ENCODE results near the gene TMEM150C.
A peak's percentile ranks its signal among the peaks of the same experiment; 100 is the strongest.

Gene TMEM150C

DNA sequence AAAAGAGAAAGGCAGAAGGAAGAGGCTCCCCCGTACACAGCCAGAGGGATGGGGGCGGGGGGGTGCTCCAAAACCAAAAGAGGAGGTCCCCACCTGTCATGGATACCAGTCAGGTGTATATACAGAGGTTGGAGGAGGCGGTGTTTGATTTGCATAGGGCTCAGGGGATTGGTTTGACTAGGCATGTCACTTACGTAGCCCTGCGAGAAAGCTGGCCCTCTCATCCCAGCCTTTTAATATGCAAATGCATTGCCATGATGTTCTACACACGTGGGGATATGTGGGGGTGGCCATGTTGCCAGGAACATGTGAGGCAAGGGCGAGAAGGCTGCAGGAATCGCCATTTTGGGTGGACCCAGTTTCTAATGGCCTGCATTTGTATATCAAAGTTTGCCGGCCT is 38.6 kb downstream of the TMEM150C start:
- intact Hi-C loops (cut with DNase I) = no loop called here
- no peak for DNase-seq

DNA sequence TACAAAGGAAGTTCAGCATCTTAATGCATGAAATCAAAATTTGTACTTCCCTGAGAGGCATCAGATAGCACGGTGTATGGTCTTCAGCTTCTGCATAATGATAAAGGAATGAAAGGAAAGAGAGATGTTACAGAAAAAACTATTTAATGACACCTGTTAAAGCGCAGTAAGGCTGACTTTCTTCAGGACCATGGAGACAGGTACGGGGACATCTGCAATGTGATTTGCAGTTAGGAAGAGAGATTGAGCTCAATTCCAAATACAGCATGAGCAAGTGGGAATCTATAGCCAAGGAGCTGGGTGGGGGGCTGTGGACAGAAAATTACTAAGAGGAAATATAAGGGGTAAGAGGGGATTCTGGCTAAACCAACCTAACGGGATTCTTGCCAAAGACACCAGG is 39.3 kb downstream of the TMEM150C start:
- intact Hi-C loops (cut with DNase I) = no loop called here
- DNase-seq = no peak

DNA sequence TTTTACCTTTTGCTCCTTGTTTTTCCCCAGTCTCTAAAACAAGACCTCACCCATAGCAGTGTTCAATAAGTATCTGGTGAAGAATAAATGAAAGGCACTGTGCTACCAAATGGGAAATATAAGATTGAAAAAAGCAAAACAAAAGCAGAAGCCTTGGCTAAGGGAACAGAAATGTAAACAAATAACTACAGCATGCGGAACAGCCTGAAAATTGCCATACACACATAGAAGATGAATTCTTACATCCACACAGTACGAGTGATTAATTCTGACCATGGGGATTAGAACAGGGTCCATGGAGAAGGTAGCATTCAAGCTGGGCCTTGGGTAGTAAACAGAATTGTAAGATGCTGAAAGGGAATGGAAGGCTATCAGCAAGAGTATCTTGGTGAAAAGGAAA is 40.5 kb downstream of the TMEM150C start:
- no peak for DNase-seq
- intact Hi-C loops (cut with DNase I) = no loop called here

GRCh38 chr4:82519776-82520175 is 42.0 kb downstream of the TMEM150C start:
- intact Hi-C loops (cut with DNase I) = no loop called here
- no peak for DNase-seq

DNA sequence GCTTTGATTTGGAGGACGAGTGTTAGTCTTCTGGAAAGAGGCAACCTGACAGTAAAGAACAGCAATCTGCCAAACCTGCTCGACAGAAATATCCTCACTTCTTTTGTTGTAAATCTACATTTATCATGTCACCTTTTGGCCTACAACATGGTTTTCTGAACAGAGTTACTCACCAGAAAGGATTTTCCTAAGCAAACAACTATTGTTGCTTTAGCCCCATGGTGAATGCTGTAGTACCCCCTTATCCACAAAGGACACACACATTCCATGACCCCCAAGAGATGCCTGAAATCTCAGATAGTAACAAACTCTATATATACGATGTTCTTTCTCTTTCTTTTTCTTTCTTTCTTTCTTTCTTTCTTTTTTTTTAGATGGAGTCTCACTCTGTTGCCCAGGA is 42.7 kb downstream of the TMEM150C start:
- DNase-seq = no peak
- intact Hi-C loops (cut with DNase I) = no loop called here

GRCh38 chr4:82517043-82517442 is 44.7 kb downstream of the TMEM150C start:
- intact Hi-C loops (cut with DNase I) = no loop called here
- no peak for DNase-seq

DNA sequence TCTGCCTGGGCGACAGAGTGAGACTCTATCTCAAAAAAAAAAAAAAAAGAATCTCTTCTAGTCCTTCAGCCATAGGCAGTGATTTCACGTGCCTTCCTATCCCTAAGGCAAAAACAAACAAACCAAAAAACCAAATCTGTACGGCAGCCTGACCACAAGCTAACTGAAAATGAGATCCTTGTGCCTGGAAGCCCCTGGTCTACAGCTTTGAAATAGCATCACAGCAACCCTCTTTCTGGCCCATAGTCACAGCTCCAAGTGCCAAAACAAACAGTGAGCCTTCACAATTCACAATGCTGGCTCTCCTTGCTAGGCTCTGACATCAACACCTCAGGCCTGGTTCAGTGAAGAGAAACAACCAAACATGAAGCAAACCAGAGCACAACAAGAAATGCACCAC is 46.1 kb downstream of the TMEM150C start:
- intact Hi-C loops (cut with DNase I) = no loop called here
- DNase-seq = peak in 41 of 42 donors; percentile 12 to 88 (median 67)

GRCh38 chr4:82513382-82513781 is 48.4 kb downstream of the TMEM150C start:
- intact Hi-C loops (cut with DNase I) = no loop called here
- DNase-seq = no peak

GRCh38 chr4:82510216-82510615 is 51.6 kb downstream of the TMEM150C start:
- intact Hi-C loops (cut with DNase I) = no loop called here
- DNase-seq = no peak

GRCh38 chr4:82508806-82509428 is 52.9 kb downstream of the TMEM150C start:
- intact Hi-C loops (cut with DNase I) = no loop called here
- peak in 1 of 42 donors; percentile 14 for DNase-seq

GRCh38 chr4:82508011-82508410 is 53.8 kb downstream of the TMEM150C start:
- intact Hi-C loops (cut with DNase I) = no loop called here
- DNase-seq = no peak

- no peak for DNase-seq
- intact Hi-C loops (cut with DNase I) = no loop called here
These were observed 60.7 kb downstream of the TMEM150C start for GRCh38 chr4:82501154-82501442.

DNA sequence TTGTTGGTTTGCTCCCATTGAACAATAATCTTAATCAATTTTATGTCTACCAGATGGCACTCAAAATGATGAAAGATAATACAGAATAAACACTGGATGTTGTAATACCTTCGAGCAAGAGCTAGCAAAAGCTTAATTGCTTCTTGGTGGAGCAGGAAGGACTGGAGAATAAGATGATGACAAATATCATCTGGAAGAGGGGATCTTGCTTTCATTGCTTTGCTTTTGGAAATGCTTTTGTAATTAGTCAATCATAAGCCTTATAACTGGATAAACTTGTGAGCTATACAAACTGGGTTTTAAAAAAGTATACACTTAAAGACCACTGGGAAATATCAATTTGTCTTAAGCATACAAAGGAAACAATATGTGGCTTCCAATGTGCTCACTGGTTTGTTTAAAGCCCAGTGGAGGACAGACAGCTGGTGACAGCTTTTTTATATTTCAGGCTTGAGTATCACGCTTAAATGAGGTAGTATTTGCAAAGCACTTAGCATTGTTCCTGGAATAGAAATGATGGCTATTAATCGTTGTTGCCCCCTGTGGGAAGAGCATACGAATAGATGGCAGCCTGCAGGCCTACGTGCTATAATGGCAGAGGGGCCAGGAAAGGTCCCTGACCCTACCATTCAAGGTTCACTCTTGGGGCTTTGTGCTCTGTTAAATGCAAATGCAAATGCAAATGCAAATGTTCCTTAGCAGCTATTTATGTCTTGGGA is 61.2 kb downstream of the TMEM150C start:
- DNase-seq = no peak
- intact Hi-C loops (cut with DNase I) = no loop called here

DNA sequence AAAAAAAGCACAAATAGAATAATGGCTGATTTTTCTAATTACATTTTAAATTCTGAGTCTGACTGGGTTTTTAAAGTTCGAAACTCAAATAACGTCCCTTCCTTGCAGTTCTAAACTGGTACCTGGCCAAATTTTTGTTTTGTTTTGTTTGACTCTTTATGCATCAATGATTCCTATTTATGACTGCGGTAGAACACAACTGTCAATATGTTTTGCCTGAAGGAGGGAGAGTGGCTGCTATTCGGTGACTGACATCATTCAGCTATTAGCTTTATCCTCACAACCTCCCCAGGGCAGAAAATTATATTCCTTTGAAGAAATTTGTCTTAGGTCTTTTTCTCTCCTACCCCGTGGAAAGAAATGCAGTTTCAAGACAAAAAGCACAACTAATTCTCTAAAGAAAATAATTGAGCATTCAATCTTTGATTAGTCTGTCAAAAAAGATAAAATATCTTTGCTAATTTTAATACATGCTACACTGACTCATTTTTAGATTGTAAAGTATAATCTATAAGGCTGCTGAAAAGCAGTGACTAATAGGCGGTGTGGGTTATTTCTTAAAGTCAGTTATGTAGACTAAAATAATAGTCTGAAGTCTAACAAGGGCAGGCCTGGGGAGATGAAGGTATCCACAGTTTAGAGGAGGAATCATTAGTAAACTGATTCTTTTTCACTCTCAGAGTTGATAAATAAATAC is 61.9 kb downstream of the TMEM150C start:
- intact Hi-C loops (cut with DNase I) = no loop called here

DNA sequence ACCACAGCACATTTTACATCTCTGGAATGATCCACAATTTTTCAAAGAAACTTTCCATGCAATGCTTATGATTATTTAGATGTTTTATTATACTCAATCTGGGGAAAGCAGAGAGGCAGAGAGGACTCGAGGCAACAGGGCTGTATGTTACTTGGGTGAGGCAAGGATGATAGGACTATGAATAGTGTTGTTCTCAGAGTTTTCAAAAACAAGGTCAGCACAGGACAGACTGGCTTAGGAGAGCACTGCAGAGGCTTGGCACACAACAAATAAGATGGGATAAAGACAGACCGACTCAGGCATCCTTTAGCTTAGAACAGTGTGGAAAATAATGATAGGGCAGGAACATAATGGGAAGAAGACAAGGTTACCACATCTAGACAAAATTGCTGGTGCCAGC is 65.4 kb downstream of the TMEM150C start:
- intact Hi-C loops (cut with DNase I) = no loop called here
- no peak for DNase-seq

More for the DNA sequence above, 61.9 kb downstream of the TMEM150C start:
- peak in 1 of 42 donors; percentile 9 for DNase-seq

- no peak for DNase-seq
- intact Hi-C loops (cut with DNase I) = no loop called here
These were observed 66.1 kb downstream of the TMEM150C start for GRCh38 chr4:82495666-82496065.

DNA sequence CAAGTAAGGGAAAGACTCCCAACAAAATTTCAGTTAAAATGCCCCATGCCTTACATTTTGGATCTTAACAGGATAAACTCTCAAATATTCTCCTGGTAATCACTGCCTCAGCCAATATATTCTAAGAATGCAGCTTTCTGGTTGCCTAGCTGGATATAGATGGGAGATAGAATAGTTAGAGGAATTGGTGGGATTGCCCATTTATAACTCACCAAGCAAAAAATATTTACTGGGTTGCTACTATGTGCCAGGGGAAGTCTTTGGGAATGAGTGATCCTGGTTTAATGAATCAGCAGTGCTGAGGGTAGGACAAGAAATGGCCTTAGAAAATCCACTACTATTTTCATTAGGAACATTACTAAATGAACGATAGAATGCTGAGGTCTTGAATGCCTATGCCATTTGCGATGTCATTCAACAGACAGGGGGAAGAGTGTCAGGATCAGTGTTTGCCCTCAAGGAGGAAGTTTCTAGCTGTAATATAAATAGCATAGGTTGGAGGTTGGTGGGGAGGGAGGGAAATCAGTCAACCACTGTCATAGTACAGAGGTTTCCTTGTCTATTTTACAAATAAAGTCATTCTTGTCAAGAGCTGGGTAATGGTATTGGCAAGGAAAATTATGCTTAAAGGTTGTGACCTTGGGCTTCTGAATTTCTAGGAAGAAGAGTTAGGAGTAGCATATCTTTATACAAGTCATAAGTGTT is 67.9 kb downstream of the TMEM150C start:
- DNase-seq = no peak
- intact Hi-C loops (cut with DNase I) = no loop called here

DNA sequence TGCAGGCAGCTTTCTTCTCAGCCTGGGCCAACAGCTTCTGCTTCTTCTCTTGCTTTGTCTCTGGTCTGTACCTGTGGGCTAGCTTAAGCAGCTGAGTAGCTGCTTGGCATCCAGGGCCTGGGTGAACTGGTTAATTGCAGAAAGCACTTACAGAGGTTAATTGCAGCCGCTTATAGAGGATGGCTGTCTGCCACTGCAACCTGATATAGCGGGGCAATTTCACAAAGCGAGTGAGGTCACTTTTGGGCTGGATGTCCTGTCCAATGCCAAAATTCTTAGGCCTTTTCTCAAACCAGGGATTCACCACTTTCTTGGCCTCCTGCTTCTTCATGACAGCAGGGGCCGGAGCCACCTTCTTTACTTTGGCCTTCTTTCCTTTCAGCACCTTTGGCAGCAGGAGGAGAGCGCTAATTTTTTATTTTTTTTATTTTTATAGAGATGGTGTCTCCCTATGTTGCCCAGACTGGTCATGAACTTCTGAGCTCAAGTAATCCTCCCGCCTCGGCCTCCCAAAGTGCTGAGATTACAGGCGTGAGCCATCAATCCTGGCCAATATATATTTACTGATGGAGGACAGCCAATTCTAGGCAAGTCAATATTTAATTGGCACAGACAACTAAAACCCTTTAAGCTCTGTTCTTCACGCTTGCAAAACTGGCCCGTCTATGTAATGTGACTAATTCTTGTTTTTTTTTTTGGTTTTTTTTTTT is 70.4 kb downstream of the TMEM150C start:
- intact Hi-C loops (cut with DNase I) = no loop called here

GRCh38 chr4:82489987-82490386 is 71.8 kb downstream of the TMEM150C start:
- intact Hi-C loops (cut with DNase I) = no loop called here
- no peak for DNase-seq

More for the DNA sequence above, 70.4 kb downstream of the TMEM150C start:
- DNase-seq = no peak
